Left hindlimb (tissue), 1 donor: Measurements from ENCODE around the gene KAT2A.

ENCODE experiments used
- DNase-seq: peaks from one replicate; pipeline ENCODE4 v3.0.0-alpha.2; 2018

The KAT2A gene

GRCh38 chr17:42090964-42091790 is 30.0 kb downstream of the KAT2A start:
- DNase-seq = no peak

GRCh38 chr17:42088736-42089135 is 32.4 kb downstream of the KAT2A start:
- DNase-seq = no peak

GRCh38 chr17:42087736-42088705 is 33.1 kb downstream of the KAT2A start:
- DNase-seq = peak; percentile 81

GRCh38 chr17:42087042-42087701 is 34.0 kb downstream of the KAT2A start:
- DNase-seq = no peak

- DNase-seq = no peak
Observed at GRCh38 chr17:42081516-42082129, 39.5 kb downstream of the KAT2A start.

GRCh38 chr17:42079541-42079940 is 41.6 kb downstream of the KAT2A start:
- no peak for DNase-seq

- DNase-seq = no peak
Observed at GRCh38 chr17:42078396-42079043, 42.6 kb downstream of the KAT2A start.

- no peak for DNase-seq
Observed at GRCh38 chr17:42077755-42078154, 43.4 kb downstream of the KAT2A start.

- DNase-seq = no peak
Observed at GRCh38 chr17:42076797-42077559, 44.2 kb downstream of the KAT2A start.

- no peak for DNase-seq
Observed at GRCh38 chr17:42075789-42076188, 45.4 kb downstream of the KAT2A start.

- DNase-seq = no peak
Observed at GRCh38 chr17:42072323-42073187, 48.6 kb downstream of the KAT2A start.

GRCh38 chr17:42071810-42072209 is 49.4 kb downstream of the KAT2A start:
- DNase-seq = no peak

- DNase-seq = no peak
Observed at GRCh38 chr17:42068979-42069378, 52.2 kb downstream of the KAT2A start.

- no peak for DNase-seq
Observed at GRCh38 chr17:42067371-42068091, 53.6 kb downstream of the KAT2A start.

GRCh38 chr17:42065201-42065600 is 56.0 kb downstream of the KAT2A start:
- no peak for DNase-seq
